LNCAP (cell line): Measurements from ENCODE around the gene HECTD1.

ENCODE experiments used
- CTCF ChIP-seq: fragments of 450-650 bp; IDR thresholded peaks from 2 replicates; pipeline ENCODE4 v1.5.1; 2017; ENCODE audit warnings: mild to moderate bottlenecking

Gene HECTD1

GRCh38 chr14:31083781-31084180 is 123.8 kb downstream of the HECTD1 start:
- no peak for TF ChIP-seq CTCF

- TF ChIP-seq CTCF: no peak
Observed at GRCh38 chr14:31080484-31080883, 127.1 kb downstream of the HECTD1 start.

GRCh38 chr14:31080056-31080455 is 127.5 kb downstream of the HECTD1 start:
- no peak for TF ChIP-seq CTCF

- no peak for TF ChIP-seq CTCF
Observed at GRCh38 chr14:31078766-31079165, 128.8 kb downstream of the HECTD1 start.

GRCh38 chr14:31075144-31075543 is 132.4 kb downstream of the HECTD1 start:
- TF ChIP-seq CTCF: no peak

- no peak for TF ChIP-seq CTCF
Observed at GRCh38 chr14:31071151-31071550, 136.4 kb downstream of the HECTD1 start.

- no peak for TF ChIP-seq CTCF
Observed at GRCh38 chr14:31070431-31070830, 137.2 kb downstream of the HECTD1 start.

- no peak for TF ChIP-seq CTCF
Observed at GRCh38 chr14:31069343-31069742, 138.2 kb downstream of the HECTD1 start.
